WTC11 (cell line): ENCODE data around the gene LAGE3.

ENCODE experiments used
- CREM ChIP-seq: sonication (generic); formaldehyde crosslinking; IDR thresholded peaks from 2 replicates; pipeline ENCODE4 v1.8.1; 2022; ENCODE audit warnings: mild to moderate bottlenecking, missing genetic modification reagents, moderate library complexity
- CTCF ChIP-seq: fragments of 200-600 bp; IDR thresholded peaks from 2 replicates; pipeline ENCODE4 v1.8.0; 2022; ENCODE audit warnings: antibody characterized with exemption
- IRF1 ChIP-seq: sonication (generic); formaldehyde crosslinking; IDR thresholded peaks from 2 replicates; pipeline ENCODE4 v1.8.0; 2023; ENCODE audit warnings: missing genetic modification reagents
- NR1H2 ChIP-seq: sonication (generic); formaldehyde crosslinking; IDR thresholded peaks from 2 replicates; pipeline ENCODE4 v1.9.0; 2021; ENCODE audit warnings: mild to moderate bottlenecking, moderate library complexity, missing genetic modification reagents
- RORB ChIP-seq: fragments of 250-450 bp; sonication (Bioruptor Pico); IDR thresholded peaks from 2 replicates; pipeline ENCODE4 v1.9.0; 2021; ENCODE audit warnings: mild to moderate bottlenecking
- STAT6 ChIP-seq: sonication (generic); formaldehyde crosslinking; conservative IDR thresholded peaks from 2 replicates; pipeline ENCODE4 v1.8.1; 2023; ENCODE audit warnings: mild to moderate bottlenecking, low read depth, missing genetic modification reagents, moderate library complexity

GRCh38 chrX:154463611-154464220, 15.4 kb downstream of the LAGE3 start:
- no peak for TF ChIP-seq IRF1
- TF ChIP-seq STAT6 (CRISPR knock-in tag): no peak
- TF ChIP-seq RORB (CRISPR knock-in tag): no peak
- TF ChIP-seq CTCF: no peak
- TF ChIP-seq NR1H2 (CRISPR knock-in tag): no peak
- no peak for TF ChIP-seq CREM (CRISPR knock-in tag)
